Upper lobe of left lung (tissue), 6 donors: ENCODE results near the gene KASH5. TPM values are rescaled to one million over a fixed set of nuclear protein-coding genes. Genes with fewer than 3 reads are reported as not detected.

ENCODE experiments used
- ATAC-seq, 2 donors: fragments of 200-7000 bp; cut with Tn5 transposase; one replicate each; pipeline ENCODE4 v1.9.1; 2022; ENCODE audit warnings: mild to moderate bottlenecking in 2 of 2, moderate library complexity in 2 of 2; ENCODE audit not compliant: low FRiP score in 2 of 2
- DNase-seq, 2 donors: peaks; one replicate each; pipeline ENCODE4 v3.0.0-alpha.2; 2019 to 2020
- H3K27ac ChIP-seq, 4 donors: fragments of 200-600 bp; sonication (generic); one replicate each; pipeline ENCODE4 v1.5.1; 2016 to 2019
- H3K27me3 ChIP-seq, 4 donors: fragments of 200-600 bp; sonication (generic); one replicate each; pipeline ENCODE4 v1.5.1; 2017 to 2019
- H3K36me3 ChIP-seq, 4 donors: fragments of 200-600 bp; sonication (generic); one replicate each; pipeline ENCODE4 v1.5.1; 2016 to 2019
- H3K4me1 ChIP-seq, 4 donors: fragments of 200-600 bp; sonication (generic); one replicate each; pipeline ENCODE4 v1.5.1; 2018 to 2019
- H3K4me3 ChIP-seq, 4 donors: fragments of 200-600 bp; sonication (generic); one replicate each; pipeline ENCODE4 v1.5.1; 2017 to 2019; ENCODE audit warnings: mild to moderate bottlenecking in 2 of 4, moderate library complexity in 1 of 4
- H3K9me3 ChIP-seq, 4 donors: fragments of 200-600 bp; sonication (generic); one replicate each; pipeline ENCODE4 v1.5.1; 2018 to 2019
- CTCF ChIP-seq, 6 experiments: fragments of 450-650 bp in 4 of 6; fragments of 200-600 bp in 2 of 6; sonication (generic) in 2 of 6; IDR thresholded peaks; one replicate each; pipeline ENCODE4 v1.5.1; 2016 to 2019; ENCODE audit warnings: antibody characterized with exemption in 6 of 6
- EP300 ChIP-seq, 4 donors: sonication (generic); formaldehyde crosslinking; IDR thresholded peaks; one replicate each; pipeline ENCODE4 v1.5.1; 2017; ENCODE audit warnings: antibody characterized with exemption in 4 of 4, control low read depth in 2 of 4
- POLR2A ChIP-seq, 4 donors: fragments of 450-650 bp; IDR thresholded peaks; one replicate each; pipeline ENCODE4 v1.5.1; 2016 to 2017; ENCODE audit warnings: antibody characterized with exemption in 4 of 4, mild to moderate bottlenecking in 2 of 4
- POLR2AphosphoS5 ChIP-seq, 2 donors: sonication (generic); formaldehyde crosslinking; IDR thresholded peaks; one replicate each; pipeline ENCODE4 v1.5.1; 2017; ENCODE audit warnings: antibody characterized with exemption in 2 of 2
- WGBS, 2 donors: methylation state at CpG; one replicate each; pipeline ENCODE4 v1.1.5; 2017 to 2018; 5-methylcytosine and 5-hydroxymethylcytosine counted together
- total RNA-seq, 6 donors: library from RNA; depleted of rRNA in 4 of 6; stranded (reverse); fragments of >200 nt in 4 of 6; gene quantifications; one replicate each; pipeline versions ENCODE4 v1.1.0 to v1.2.1, GENCODE V29; 2016 to 2021
- donor health status: DM: no; HTN: no; CAD: no; lungs with moderate emphysema.
- donor health status: DM: no; HTN: yes; CAD: no; lungs with severe emphysema.

KASH5 gene
- total RNA-seq, 6 donors from 2014 or later: 0.61 to 6.9 (median 1.6) TPM; not detected in 2

- peak in 1 of 4 donors; percentile 62 for TF ChIP-seq POLR2A (IDR thresholded peaks at IDR 0.05)
- TF ChIP-seq POLR2AphosphoS5 (IDR thresholded peaks at IDR 0.05): peak; percentile 45 to 85
- TF ChIP-seq CTCF (IDR thresholded peaks at IDR 0.05): no peak
- Histone ChIP-seq H3K4me1 (peaks cover 10 to 42% (median 32%) of the 10 kb centered on the region in 4 donors), H3K27ac (peak within 1 kb of the TSS; percentile 89 to 96 (median 94)), H3K9me3 (no peaks in the 10 kb centered on the region), H3K4me3 (peak within 1 kb of the TSS; percentile 72 to 90 (median 82)), H3K36me3 (peaks cover 0 to 22% (median 15%) of the 10 kb centered on the region in 4 donors), H3K27me3 (peaks cover 0 to 4% (median 0%) of the 10 kb centered on the region in 4 donors)
- ATAC-seq (peak in 1 of 2 donors; percentile 74), DNase-seq (peak; percentile 73 to 94)
- WGBS, 2 donors: 1 to 3% methylated on average over 39 to 51 of the region's 52 CpGs
Observed at GRCh38 chr19:49362048-49362928, 25.8 kb upstream of the KASH5 start, which contains the start of gene TEAD2. TEAD2 (minus strand) TSS chr19:49362416; CDS start chr19:49360075, 2,341 bp downstream.

GRCh38 chr19:49362929-49363267 is 25.2 kb upstream of the KASH5 start:
- DNase-seq: peak in 1 of 2 donors; percentile 43
- WGBS, 2 donors: 1% methylated on average over 14 of the region's 14 CpGs
- no peak for ATAC-seq
- peak overlapping the region in 3 of 4 donors; percentile 72 to 90 (median 78) for H3K4me3 ChIP-seq
- H3K27ac ChIP-seq: peak overlapping the region; percentile 89 to 96 (median 94)
- peaks cover 7 to 40% (median 31%) of the 10 kb centered on the region in 4 donors for H3K4me1 ChIP-seq
- H3K27me3 ChIP-seq: peaks cover 0 to 4% (median 0%) of the 10 kb centered on the region in 4 donors
- peaks cover 0 to 17% (median 13%) of the 10 kb centered on the region in 4 donors for H3K36me3 ChIP-seq
- TF ChIP-seq CTCF (IDR thresholded peaks at IDR 0.05): no peak
- no peak for TF ChIP-seq POLR2A (IDR thresholded peaks at IDR 0.05)
- TF ChIP-seq POLR2AphosphoS5 (IDR thresholded peaks at IDR 0.05): no peak
- no peak for TF ChIP-seq EP300 (IDR thresholded peaks at IDR 0.05)
- no peaks in the 10 kb centered on the region for H3K9me3 ChIP-seq

- Histone ChIP-seq H3K27me3 (peaks cover 0 to 4% (median 0%) of the 10 kb centered on the region in 4 donors), H3K36me3 (peaks cover 0 to 11% (median 10%) of the 10 kb centered on the region in 4 donors), H3K4me1 (peaks cover 7 to 40% (median 31%) of the 10 kb centered on the region in 4 donors), H3K27ac (peak within 1 kb of the TSS; percentile 89 to 96 (median 94)), H3K9me3 (peaks cover 0 to 3% (median 0%) of the 10 kb centered on the region in 4 donors), H3K4me3 (peak within 1 kb of the TSS in 3 of 4 donors; percentile 72 to 90 (median 78))
- TF ChIP-seq POLR2AphosphoS5 (IDR thresholded peaks at IDR 0.05): peak; percentile 44 to 91
- no peak for TF ChIP-seq EP300 (IDR thresholded peaks at IDR 0.05)
- TF ChIP-seq CTCF (IDR thresholded peaks at IDR 0.05): peak in 3 of 6 experiments; percentile 21 to 44 (median 36)
- peak in 2 of 4 donors; percentile 67 to 70 for TF ChIP-seq POLR2A (IDR thresholded peaks at IDR 0.05)
- WGBS, 2 donors: 1% methylated on average over 33 to 46 of the region's 46 CpGs
- peak; percentile 97 to 100 for DNase-seq
- peak; percentile 94 to 98 for ATAC-seq
Observed at GRCh38 chr19:49363268-49364082, 24.6 kb upstream of the KASH5 start, which contains the start of gene DKKL1. DKKL1 (plus strand) TSS chr19:49363877; CDS start chr19:49363999, 122 bp downstream.

GRCh38 chr19:49364083-49364737 is 23.8 kb upstream of the KASH5 start:
- ATAC-seq (no peak), DNase-seq (peak in 1 of 2 donors; percentile 59)
- Histone ChIP-seq H3K4me1 (peaks cover 7 to 40% (median 31%) of the 10 kb centered on the region in 4 donors), H3K9me3 (peaks cover 0 to 10% (median 5%) of the 10 kb centered on the region in 4 donors), H3K4me3 (peak overlapping the region in 3 of 4 donors; percentile 72 to 90 (median 78)), H3K27me3 (peaks cover 0 to 4% (median 0%) of the 10 kb centered on the region in 4 donors), H3K36me3 (peaks cover 0 to 5% (median 3%) of the 10 kb centered on the region in 4 donors), H3K27ac (peak overlapping the region in 3 of 4 donors; percentile 53 to 96 (median 93))
- TF ChIP-seq POLR2AphosphoS5 (IDR thresholded peaks at IDR 0.05): no peak
- no peak for TF ChIP-seq CTCF (IDR thresholded peaks at IDR 0.05)
- TF ChIP-seq EP300 (IDR thresholded peaks at IDR 0.05): no peak
- TF ChIP-seq POLR2A (IDR thresholded peaks at IDR 0.05): no peak
- 67 to 76% methylated on average over 26 of the region's 27 CpGs for WGBS, 2 donors
